Gastroesophageal sphincter (tissue), 3 donors: Measurements from ENCODE around the gene C1orf21.

Experiments used
- CTCF ChIP-seq, 4 experiments: fragments of 200-600 bp in 2 of 4; fragments of 450-650 bp in 2 of 4; sonication (generic) in 1 of 4; IDR thresholded peaks; one replicate each; pipeline ENCODE4 v1.5.1; 2017 to 2019; ENCODE audit warnings: antibody characterized with exemption in 4 of 4, mild to moderate bottlenecking in 2 of 4, moderate library complexity in 2 of 4
- EP300 ChIP-seq: sonication (generic); formaldehyde crosslinking; IDR thresholded peaks from one replicate; pipeline ENCODE4 v1.6.1; 2017; ENCODE audit warnings: antibody characterized with exemption, mild to moderate bottlenecking
- POLR2A ChIP-seq, 2 donors: fragments of 450-650 bp; IDR thresholded peaks; one replicate each; pipeline ENCODE4 v1.6.1; 2017; ENCODE audit warnings: antibody characterized with exemption in 2 of 2, mild to moderate bottlenecking in 2 of 2, moderate library complexity in 1 of 2
- POLR2AphosphoS5 ChIP-seq: sonication (generic); formaldehyde crosslinking; IDR thresholded peaks from one replicate; pipeline ENCODE4 v1.6.1; 2017; ENCODE audit warnings: antibody characterized with exemption

GRCh38 chr1:184383772-184384323, 3.0 kb upstream of the C1orf21 start:
- TF ChIP-seq POLR2AphosphoS5 (no peak), CTCF (IDR thresholded peaks at IDR 0.05) (no peak), POLR2A (IDR thresholded peaks at IDR 0.05) (no peak), EP300 (no peak)
